ENCODE data around the gene PKN2.
"Not testable (repeated sequence)": the region's sequence is repeated elsewhere in the genome, so short reads cannot be mapped to it uniquely, and the experiment has no call there.

The PKN2 gene

GRCh38 chr1:88680911-88681622 lies 3.0 kb upstream of the PKN2 start:
- DNase-seq, result no peak

GRCh38 chr1:88684482-88685258 lies 597 bp downstream of the PKN2 start:
- DNase-seq, result peak; percentile 43 to 51

GRCh38 chr1:88685259-88685620 lies 1.2 kb downstream of the PKN2 start:
- DNase-seq, result no peak

DNA sequence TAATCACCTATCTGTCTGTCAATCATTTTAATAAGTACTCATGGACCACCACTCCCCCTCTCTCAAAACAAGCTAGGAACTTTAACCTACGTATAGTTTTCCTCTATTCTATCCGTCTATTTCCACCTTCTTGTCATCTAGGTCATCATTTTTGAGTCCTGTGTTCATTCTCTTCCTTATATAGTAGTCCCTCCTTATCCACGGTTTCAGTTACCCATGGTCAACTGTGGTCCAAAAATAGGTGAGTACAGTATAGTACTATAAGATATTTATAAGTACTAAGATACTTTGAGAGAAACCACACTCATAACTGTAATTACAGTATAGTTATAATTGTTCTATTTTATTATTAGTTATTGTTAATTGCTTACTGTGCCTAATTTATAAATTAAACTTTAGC lies 7.5 kb downstream of the PKN2 start:
- DNase-seq, result no peak

GRCh38 chr1:88695781-88696180 lies 11.7 kb downstream of the PKN2 start:
- no peak for DNase-seq

DNA sequence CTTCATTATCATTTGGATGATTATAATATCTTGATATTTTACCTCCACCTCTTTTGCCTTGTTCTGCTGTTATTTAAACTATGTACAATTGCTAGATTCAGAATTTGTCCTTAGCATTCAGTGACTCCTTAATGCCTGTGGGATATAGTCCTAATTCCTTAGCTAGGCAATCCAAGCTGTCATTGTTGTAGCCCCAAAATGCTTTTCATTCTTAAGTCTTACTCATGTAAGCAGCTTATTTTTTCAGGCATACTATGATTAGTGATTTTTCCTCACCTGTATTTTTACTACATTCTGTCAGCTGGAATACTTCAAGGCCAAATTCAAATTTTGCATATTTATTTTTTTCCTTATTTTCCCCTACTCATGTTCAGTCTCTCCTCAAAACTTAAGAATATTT lies 13.4 kb downstream of the PKN2 start:
- no peak for DNase-seq

GRCh38 chr1:88698140-88698539 lies 14.1 kb downstream of the PKN2 start:
- no peak for DNase-seq

DNA sequence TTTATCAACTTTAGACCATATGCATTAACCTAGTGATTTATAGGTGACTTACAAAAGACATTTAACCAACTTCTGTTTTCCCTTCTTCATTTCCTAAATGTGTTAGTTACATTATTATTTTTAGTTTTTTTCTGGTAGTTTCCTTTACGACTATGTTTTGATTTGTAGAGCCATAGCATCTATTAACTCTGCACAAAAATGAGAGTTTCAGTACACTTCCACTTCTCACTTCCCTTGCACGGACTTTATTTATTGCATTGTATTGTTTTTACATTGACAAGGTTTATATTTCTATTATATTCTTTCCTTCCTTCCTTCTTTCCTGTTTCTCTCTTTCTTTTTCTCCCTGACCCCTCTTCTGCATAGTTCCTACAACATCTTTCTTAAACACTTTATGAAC lies 14.7 kb downstream of the PKN2 start:
- DNase-seq, result no peak

DNA sequence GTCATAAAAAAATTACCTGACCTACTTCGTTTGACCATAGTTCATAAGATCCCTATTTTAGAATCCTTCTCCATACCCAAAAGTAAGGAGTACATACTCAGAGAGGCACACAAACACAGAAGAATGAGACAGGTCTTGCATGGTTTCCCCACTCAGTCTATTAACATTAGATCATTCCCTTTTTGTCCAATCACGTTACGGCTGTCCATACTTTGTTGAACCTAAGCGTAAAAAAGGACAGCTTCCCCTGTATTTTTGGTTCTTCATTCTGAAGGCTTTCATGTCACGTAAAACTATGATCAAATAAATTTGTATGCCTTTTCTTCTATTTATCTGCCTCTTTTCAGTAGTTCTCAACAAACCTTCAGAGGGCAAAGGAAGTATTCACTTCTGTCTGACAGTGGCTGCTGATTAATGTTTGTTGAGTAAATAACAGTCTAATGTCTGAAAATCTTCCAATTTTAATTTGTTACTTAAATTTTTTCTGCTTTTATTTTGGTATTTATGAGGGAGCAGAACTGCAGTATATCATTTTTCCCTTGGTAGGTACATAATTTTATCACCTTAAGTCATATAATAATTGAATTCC lies 16.4 kb downstream of the PKN2 start:
- no peak for DNase-seq

DNA sequence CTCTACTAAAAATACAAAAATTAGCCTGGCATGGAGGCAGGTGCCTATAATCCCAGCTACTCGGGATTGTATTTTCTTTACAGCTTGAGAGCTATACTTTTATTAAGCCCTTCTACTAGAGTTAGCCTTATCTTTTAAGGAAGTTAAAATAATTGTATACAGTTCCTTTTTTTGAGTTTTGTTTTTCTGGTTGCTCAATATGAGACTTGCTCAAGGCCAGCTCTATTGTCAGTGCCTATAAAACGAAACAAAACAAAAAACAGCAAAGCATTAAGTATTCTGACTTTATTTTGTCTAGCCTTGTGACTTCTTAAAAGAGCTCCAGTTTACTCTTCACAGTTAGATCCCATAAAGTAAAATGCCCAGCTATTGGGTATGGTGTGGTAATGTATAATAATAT lies 17.2 kb downstream of the PKN2 start:
- DNase-seq, result no peak

- not testable (repeated sequence) for DNase-seq
Observed at GRCh38 chr1:88701793-88702192, 17.7 kb downstream of the PKN2 start.

DNA sequence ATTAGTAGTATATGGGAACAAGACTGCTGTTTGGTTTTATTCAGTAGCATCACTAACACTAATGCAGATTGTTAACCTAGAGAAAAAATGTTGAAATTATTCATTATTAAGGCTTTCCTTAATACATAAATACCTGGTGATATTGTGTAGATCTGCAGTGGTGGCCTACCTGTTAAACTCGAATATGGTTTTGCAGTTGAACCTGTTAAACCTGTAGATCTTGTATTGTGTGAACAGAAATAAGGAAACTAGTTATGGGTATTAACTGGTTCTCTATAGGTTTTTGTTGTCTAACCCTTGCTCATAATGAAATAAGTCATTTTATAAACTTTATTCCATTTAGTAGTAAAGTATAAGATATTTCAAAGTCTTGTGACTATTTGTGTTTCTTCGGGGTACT lies 23.9 kb downstream of the PKN2 start:
- DNase-seq, result no peak

GRCh38 chr1:88712907-88713306 lies 28.8 kb downstream of the PKN2 start:
- DNase-seq, result not testable (repeated sequence)

DNA sequence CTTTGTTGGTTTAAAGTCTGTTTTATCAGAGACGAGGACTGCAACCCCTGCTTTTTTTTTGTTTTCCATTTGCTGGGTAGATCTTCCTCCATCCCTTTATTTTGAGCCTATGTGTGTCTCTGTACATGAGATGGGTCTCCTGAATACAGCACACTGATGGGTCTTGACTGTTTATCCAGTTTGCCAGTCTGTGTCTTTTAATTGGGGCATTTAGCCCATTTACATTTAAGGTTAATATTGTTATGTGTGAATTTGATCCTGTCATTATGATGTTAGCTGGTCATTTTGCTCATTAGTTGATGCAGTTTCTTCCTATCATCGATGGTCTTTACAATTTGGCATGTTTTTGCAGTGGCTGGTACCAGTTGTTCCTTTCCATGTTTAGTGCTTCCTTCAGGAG lies 32.5 kb downstream of the PKN2 start:
- DNase-seq, result not testable (repeated sequence)

GRCh38 chr1:88722492-88722891 lies 38.4 kb downstream of the PKN2 start:
- DNase-seq, result no peak

- no peak for DNase-seq
Observed at GRCh38 chr1:88726697-88727096, 42.6 kb downstream of the PKN2 start.

DNA sequence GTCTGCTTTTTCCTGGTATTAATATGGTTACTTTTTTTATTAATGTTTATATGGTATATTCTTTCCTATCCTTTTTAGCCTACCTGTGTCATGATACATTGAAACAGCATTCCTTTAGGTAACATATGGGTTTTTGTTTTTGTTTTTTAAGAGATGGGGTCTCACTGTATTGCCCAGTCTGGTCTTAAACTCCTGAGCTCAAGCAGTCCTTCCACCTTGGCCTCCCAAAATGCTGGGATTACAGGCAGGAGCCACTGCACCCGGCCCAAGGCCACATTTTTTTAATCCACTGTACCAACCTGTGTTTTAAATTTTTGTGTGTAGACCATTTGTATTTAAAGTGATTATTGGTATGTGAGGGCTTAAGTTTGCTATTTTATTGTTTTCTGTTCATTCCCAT lies 43.1 kb downstream of the PKN2 start:
- DNase-seq, result no peak

- no peak for DNase-seq
Observed at GRCh38 chr1:88729297-88729696, 45.2 kb downstream of the PKN2 start.

- DNase-seq, result no peak
Observed at GRCh38 chr1:88730132-88730675, 46.1 kb downstream of the PKN2 start.

DNA sequence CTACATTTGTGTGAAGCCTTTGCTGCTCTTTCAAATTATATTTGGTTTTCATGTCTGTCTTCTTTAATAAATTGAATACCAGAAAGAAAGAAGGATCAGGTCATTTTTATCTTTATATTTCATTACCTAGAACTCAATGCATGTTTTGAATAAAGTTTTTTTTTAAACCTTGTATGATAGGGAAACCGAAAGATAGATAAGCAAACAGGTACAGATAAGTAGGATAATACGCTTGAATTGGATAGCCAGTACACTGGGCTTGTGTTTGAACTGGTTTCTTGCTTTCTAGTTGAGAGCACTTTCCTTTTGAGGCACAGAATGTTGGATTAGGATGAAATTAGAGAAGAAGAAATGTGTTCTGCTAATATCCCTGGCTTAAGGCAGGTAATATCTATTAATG lies 46.9 kb downstream of the PKN2 start:
- no peak for DNase-seq

GRCh38 chr1:88731475-88732269 lies 47.6 kb downstream of the PKN2 start:
- no peak for DNase-seq

DNA sequence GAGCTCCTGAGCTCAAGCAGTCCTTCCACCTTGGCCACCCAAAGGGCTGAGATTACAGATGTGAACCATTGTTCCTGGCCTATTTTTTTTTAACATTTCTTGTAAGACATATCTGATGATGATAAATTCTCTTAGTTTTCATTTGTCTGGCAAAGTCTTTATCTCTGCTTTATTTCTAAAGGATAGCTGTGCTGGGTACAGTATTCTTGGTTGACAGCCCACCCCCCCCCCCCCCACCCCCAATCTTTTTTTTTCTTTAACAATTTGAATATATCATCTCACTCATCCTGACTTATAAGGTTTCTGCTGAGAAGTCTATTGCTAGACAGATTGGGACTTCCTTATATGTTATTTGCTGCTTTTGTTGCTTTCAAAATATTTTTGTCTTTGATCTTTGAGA lies 51.3 kb downstream of the PKN2 start:
- no peak for DNase-seq

- DNase-seq, result no peak
Observed at GRCh38 chr1:88735909-88736308, 51.8 kb downstream of the PKN2 start.
